H9 (cell line): ENCODE data around the gene POU2F3. TPM values are rescaled to one million over a fixed set of nuclear protein-coding genes. Genes with fewer than 3 reads are reported as not detected.

ENCODE experiments used
- DNase-seq: peaks from one replicate; pipeline ENCODE4 v3.0.0-alpha.2; 2017
- H2AFZ ChIP-seq: one replicate; pipeline ENCODE4 v1.6.1; 2013; ENCODE audit warnings: mild to moderate bottlenecking, low read length, control low read depth, moderate library complexity
- H2AK5ac ChIP-seq: 2 replicates; pipeline ENCODE4 v1.6.1; 2013; ENCODE audit warnings: low read length, control low read depth, mixed read lengths; ENCODE audit not compliant: insufficient read length
- H2BK120ac ChIP-seq: one replicate; pipeline ENCODE4 v1.6.1; 2013; ENCODE audit warnings: low read depth, mild to moderate bottlenecking, low read length, control low read depth, inconsistent platforms; ENCODE audit not compliant: poor library complexity, severe bottlenecking
- H2BK12ac ChIP-seq: 2 replicates; pipeline ENCODE4 v1.6.1; 2013; ENCODE audit warnings: low read length, control low read depth, mixed read lengths, low read depth; ENCODE audit not compliant: insufficient read length
- H2BK15ac ChIP-seq: 2 replicates; pipeline ENCODE4 v1.6.1; 2013; ENCODE audit warnings: low read depth, low read length, control low read depth
- H2BK20ac ChIP-seq: one replicate; pipeline ENCODE4 v1.6.1; 2013; ENCODE audit warnings: low read depth, mild to moderate bottlenecking, low read length, control low read depth, inconsistent platforms; ENCODE audit not compliant: poor library complexity, severe bottlenecking
- H2BK5ac ChIP-seq: 2 replicates; pipeline ENCODE4 v1.6.1; 2013; ENCODE audit warnings: low read length, control low read depth, mixed read lengths; ENCODE audit not compliant: insufficient read length
- H3K14ac ChIP-seq: 2 replicates; pipeline ENCODE4 v1.6.1; 2013; ENCODE audit warnings: low read length, control low read depth; ENCODE audit not compliant: insufficient read depth
- H3K18ac ChIP-seq: 2 replicates; pipeline ENCODE4 v1.6.1; 2013; ENCODE audit warnings: low read depth, mild to moderate bottlenecking, mixed read lengths, low read length, control low read depth; ENCODE audit not compliant: insufficient read length
- H3K23ac ChIP-seq: 2 replicates; pipeline ENCODE4 v1.6.1; 2013; ENCODE audit warnings: low read length, control low read depth, mixed read lengths, low read depth; ENCODE audit not compliant: insufficient read length
- H3K23me2 ChIP-seq: 2 replicates; pipeline ENCODE4 v1.6.1; 2013; ENCODE audit warnings: low read depth, mild to moderate bottlenecking, mixed read lengths, low read length, control low read depth; ENCODE audit not compliant: insufficient read length, poor library complexity, severe bottlenecking
- H3K27ac ChIP-seq: 2 replicates; pipeline ENCODE4 v1.5.1; 2013; ENCODE audit warnings: low read length, control low read depth, mixed read lengths, low read depth; ENCODE audit not compliant: insufficient read length
- H3K27me3 ChIP-seq: 2 replicates; pipeline ENCODE4 v1.6.1; 2013; ENCODE audit warnings: low read length, control low read depth, inconsistent platforms; ENCODE audit not compliant: insufficient read depth
- H3K4ac ChIP-seq: 2 replicates; pipeline ENCODE4 v1.6.1; 2013; ENCODE audit warnings: low read depth, mild to moderate bottlenecking, control low read depth, inconsistent platforms, low read length, moderate library complexity
- H3K4me1 ChIP-seq: 2 replicates; pipeline ENCODE4 v1.6.1; 2013; ENCODE audit warnings: low read length, control low read depth, inconsistent platforms; ENCODE audit not compliant: insufficient read depth
- H3K4me2 ChIP-seq: 2 replicates; pipeline ENCODE4 v1.6.1; 2013; ENCODE audit warnings: low read length, control low read depth, mixed read lengths; ENCODE audit not compliant: insufficient read length, insufficient read depth
- H3K56ac ChIP-seq: 2 replicates; pipeline ENCODE4 v1.6.1; 2013; ENCODE audit warnings: low read depth, mild to moderate bottlenecking, mixed read lengths, low read length, control low read depth; ENCODE audit not compliant: insufficient read length
- H3K79me1 ChIP-seq: 2 replicates; pipeline ENCODE4 v1.6.1; 2013; ENCODE audit warnings: low read depth, mild to moderate bottlenecking, moderate library complexity, low read length, control low read depth, inconsistent platforms; ENCODE audit not compliant: insufficient read depth, poor library complexity, severe bottlenecking
- H3K79me2 ChIP-seq: 2 replicates; pipeline ENCODE4 v1.6.1; 2013; ENCODE audit warnings: low read length, control low read depth, inconsistent platforms; ENCODE audit not compliant: insufficient read depth
- H3K9ac ChIP-seq: 2 replicates; pipeline ENCODE4 v1.6.1; 2013; ENCODE audit warnings: low read length, control low read depth, mixed read lengths; ENCODE audit not compliant: insufficient read length; ENCODE audit errors: extremely low read depth
- H3K9me3 ChIP-seq: one replicate; pipeline ENCODE4 v1.6.1; 2013; ENCODE audit warnings: low read depth, low read length, inconsistent platforms; ENCODE audit not compliant: control insufficient read depth
- H3T11ph ChIP-seq: one replicate; pipeline ENCODE4 v1.6.1; 2013; ENCODE audit warnings: mild to moderate bottlenecking, low read length, control low read depth, inconsistent platforms
- H4K20me1 ChIP-seq: one replicate; pipeline ENCODE4 v1.6.1; 2013; ENCODE audit not compliant: control insufficient read depth, insufficient read length, insufficient read depth
- H4K5ac ChIP-seq: 2 replicates; pipeline ENCODE4 v1.6.1; 2013; ENCODE audit warnings: low read depth, mild to moderate bottlenecking, mixed read lengths, low read length, control low read depth; ENCODE audit not compliant: insufficient read length
- H4K8ac ChIP-seq: replicated peaks from 2 replicates; pipeline ENCODE4 v1.6.1; 2013; ENCODE audit warnings: low read length, control low read depth, mixed read lengths, low read depth; ENCODE audit not compliant: insufficient read length
- H4K91ac ChIP-seq: 2 replicates; pipeline ENCODE4 v1.6.1; 2013; ENCODE audit warnings: low read depth, mild to moderate bottlenecking, moderate library complexity, mixed read lengths, low read length, control low read depth; ENCODE audit not compliant: insufficient read length
- H3K27ac Mint-ChIP-seq, 3 experiments: 2 replicates in 2 of 3; 3 replicates in 1 of 3; pipeline ENCODE4 v1.8.0; 2020 to 2021; ENCODE audit warnings: mixed read lengths in 3 of 3, mild to moderate bottlenecking in 1 of 3, moderate library complexity in 1 of 3
- H3K27me3 Mint-ChIP-seq: 2 replicates; pipeline ENCODE4 v1.8.0; 2021; ENCODE audit warnings: low read depth, mild to moderate bottlenecking, moderate library complexity, mixed read lengths
- H3K36me3 Mint-ChIP-seq, 3 experiments: 2 replicates in 2 of 3; 3 replicates in 1 of 3; pipeline ENCODE4 v1.8.0; 2020 to 2021; ENCODE audit warnings: low read depth in 3 of 3, mixed read lengths in 3 of 3; ENCODE audit not compliant: insufficient read depth in 1 of 3
- H3K4me1 Mint-ChIP-seq, 2 experiments: 2 replicates each; pipeline ENCODE4 v1.8.0; 2020; ENCODE audit warnings: mixed read lengths in 2 of 2
- H3K4me3 Mint-ChIP-seq, 2 experiments: 2 replicates in 1 of 2; 3 replicates in 1 of 2; pipeline ENCODE4 v1.8.0; 2020 to 2021; ENCODE audit warnings: mild to moderate bottlenecking in 2 of 2, mixed read lengths in 2 of 2, moderate library complexity in 1 of 2
- H3K9me3 Mint-ChIP-seq, 2 experiments: 2 replicates in 1 of 2; 3 replicates in 1 of 2; pipeline ENCODE4 v1.8.0; 2020; ENCODE audit warnings: mild to moderate bottlenecking in 2 of 2, mixed read lengths in 2 of 2, moderate library complexity in 1 of 2
- WGBS: extraction: QIAGEN DNeasy Blood & Tissue Kit; methylation state at CpG from one replicate; pipeline ENCODE4 v1.1.7; 2013; ENCODE audit warnings: missing lambda C conversion rate, low lambda C conversion rate, mixed read lengths; ENCODE audit not compliant: insufficient read length; ENCODE audit errors: extremely low coverage; 5-methylcytosine and 5-hydroxymethylcytosine counted together
- total RNA-seq: library from RNA; stranded (reverse); gene quantifications from 2 replicates; pipeline ENCODE4 v1.2.1, GENCODE V29; 2021
- TF ChIP-seq, protein P1 (sequence below): fragments of 200-600 bp; sonication (generic); conservative IDR thresholded peaks from 3 replicates; pipeline ENCODE4 v1.8.0; 2021; ENCODE audit warnings: antibody characterized with exemption, mild to moderate bottlenecking

Gene POU2F3
- total RNA-seq, 1 experiment from 2014 or later, result 1.1 TPM

DNA sequence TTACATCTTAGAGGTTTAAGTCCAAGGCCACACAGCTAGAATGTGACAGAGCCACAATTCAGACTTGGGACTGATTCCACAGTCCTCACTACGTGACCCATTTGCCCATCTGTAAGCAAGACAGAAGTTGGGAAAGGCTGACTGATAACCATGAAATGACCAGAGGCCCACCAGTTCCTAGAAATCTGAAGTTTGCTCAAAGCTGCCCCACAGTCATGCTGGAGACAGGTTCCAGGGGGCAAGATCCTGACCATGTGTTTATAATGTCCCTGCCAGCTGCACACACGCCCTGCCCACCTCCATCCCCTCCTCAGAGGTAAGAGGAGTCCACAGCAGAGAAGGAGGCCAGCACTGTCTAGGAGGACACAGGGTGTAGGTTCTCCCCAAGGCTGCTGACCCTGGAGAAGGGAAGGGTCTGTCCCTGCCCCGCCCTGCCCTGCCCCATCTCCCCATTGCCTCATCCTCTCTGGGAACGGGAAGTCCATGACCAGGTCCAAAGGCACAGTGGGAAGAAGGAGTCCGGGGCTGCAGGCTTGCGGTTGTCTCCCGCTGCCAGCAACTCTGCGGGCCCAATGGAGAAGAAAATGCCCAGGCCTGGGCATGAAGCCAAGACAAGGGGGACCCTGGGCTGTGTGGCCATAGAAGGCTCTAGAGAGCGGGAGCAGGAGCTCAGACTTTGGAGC, 41.0 kb upstream of the POU2F3 start:
- Histone ChIP-seq H3K23me2 (no peaks in the 10 kb centered on the region), H3K23ac (no peak overlapping the region), H3K4me1 (no peaks in the 10 kb centered on the region), H4K8ac (no peak overlapping the region), H4K20me1 (no peaks in the 10 kb centered on the region), H2BK12ac (no peak overlapping the region), H2AK5ac (no peak overlapping the region), H3K79me2 (no peaks in the 10 kb centered on the region), H4K91ac (no peak overlapping the region), H3T11ph (no peak overlapping the region), H3K9me3 (no peaks in the 10 kb centered on the region), H3K9ac (no peak overlapping the region), H2AFZ (no peak overlapping the region), H3K14ac (no peak overlapping the region), H2BK15ac (no peak overlapping the region), H3K4me2 (no peak overlapping the region), H2BK20ac (no peak overlapping the region), H3K79me1 (no peaks in the 10 kb centered on the region), H3K27ac (no peak overlapping the region), H2BK5ac (no peak overlapping the region), H4K5ac (no peak overlapping the region), H2BK120ac (no peak overlapping the region), H3K18ac (no peak overlapping the region), H3K4ac (no peak overlapping the region), H3K56ac (no peak overlapping the region), H3K27me3 (peaks cover 24% of the 10 kb centered on the region; the same call in 1 of the 2 replicates)
- H3K4me1 Mint-ChIP-seq, result peaks cover 39 to 55% of the 10 kb centered on the region in 2 experiments
- H3K36me3 Mint-ChIP-seq, result no peaks in the 10 kb centered on the region
- H3K9me3 Mint-ChIP-seq, result peaks cover 0 to 3% of the 10 kb centered on the region in 2 experiments; a peak in 1 of 5 replicates
- no CpG with 5 or more reads among the region's 9 CpGs for WGBS
- H3K27ac Mint-ChIP-seq, result no peak overlapping the region
- H3K4me3 Mint-ChIP-seq, result no peak overlapping the region
- no peak for DNase-seq
- TF ChIP-seq, protein P1, sequence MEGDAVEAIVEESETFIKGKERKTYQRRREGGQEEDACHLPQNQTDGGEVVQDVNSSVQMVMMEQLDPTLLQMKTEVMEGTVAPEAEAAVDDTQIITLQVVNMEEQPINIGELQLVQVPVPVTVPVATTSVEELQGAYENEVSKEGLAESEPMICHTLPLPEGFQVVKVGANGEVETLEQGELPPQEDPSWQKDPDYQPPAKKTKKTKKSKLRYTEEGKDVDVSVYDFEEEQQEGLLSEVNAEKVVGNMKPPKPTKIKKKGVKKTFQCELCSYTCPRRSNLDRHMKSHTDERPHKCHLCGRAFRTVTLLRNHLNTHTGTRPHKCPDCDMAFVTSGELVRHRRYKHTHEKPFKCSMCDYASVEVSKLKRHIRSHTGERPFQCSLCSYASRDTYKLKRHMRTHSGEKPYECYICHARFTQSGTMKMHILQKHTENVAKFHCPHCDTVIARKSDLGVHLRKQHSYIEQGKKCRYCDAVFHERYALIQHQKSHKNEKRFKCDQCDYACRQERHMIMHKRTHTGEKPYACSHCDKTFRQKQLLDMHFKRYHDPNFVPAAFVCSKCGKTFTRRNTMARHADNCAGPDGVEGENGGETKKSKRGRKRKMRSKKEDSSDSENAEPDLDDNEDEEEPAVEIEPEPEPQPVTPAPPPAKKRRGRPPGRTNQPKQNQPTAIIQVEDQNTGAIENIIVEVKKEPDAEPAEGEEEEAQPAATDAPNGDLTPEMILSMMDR, result no peak
- H3K27me3 Mint-ChIP-seq, result peaks cover 98% of the 10 kb centered on the region
